GM23248 (cell line): ENCODE results near the gene SYNDIG1.

Experiments used
- EZH2 ChIP-seq: fragments of 200-600 bp; sonication (generic); IDR thresholded peaks from 2 replicates; pipeline ENCODE4 v1.6.1; 2018; ENCODE audit warnings: antibody characterized with exemption, mild to moderate bottlenecking; ENCODE audit not compliant: insufficient read depth, poor library complexity, severe bottlenecking
- EZH2phosphoT487 ChIP-seq: fragments of 200-600 bp; sonication (generic); IDR thresholded peaks from 2 replicates; pipeline ENCODE4 v1.6.1; 2018; ENCODE audit warnings: antibody characterized with exemption, moderate library complexity, mild to moderate bottlenecking, low read depth; ENCODE audit not compliant: insufficient read depth

- TF ChIP-seq EZH2: no peak
- no peak for TF ChIP-seq EZH2phosphoT487
Observed at GRCh38 chr20:24580006-24580405, 110.6 kb downstream of the SYNDIG1 start.
